WTC11 (cell line): ENCODE data around the gene LIG3. TPM values are rescaled to one million over a fixed set of nuclear protein-coding genes. Genes with fewer than 3 reads are reported as not detected.

Source experiments
- ATAC-seq: fragments of 200-7000 bp; cut with Tn5 transposase; 2 replicates; pipeline ENCODE4 v1.10.0; 2021; ENCODE audit warnings: mild to moderate bottlenecking, moderate library complexity
- CTCF ChIA-PET: fragments of 300-600 bp; sonication (Branson Sonifier 250); formaldehyde crosslinking; loops from one replicate; lab custom pipeline; 2021; ENCODE audit warnings: antibody characterized with exemption; lab: Charles Lee
- POLR2A ChIA-PET: fragments of 350-600 bp; sonication (Branson Sonifier 250); formaldehyde crosslinking; loops from one replicate; lab custom pipeline; 2021; ENCODE audit warnings: antibody characterized with exemption; lab: Charles Lee
- DNase-seq: peaks from one replicate; pipeline ENCODE4 v3.0.0; 2021; ENCODE audit warnings: low spot score
- H3K27ac Mint-ChIP-seq: 2 replicates; pipeline ENCODE4 v1.8.0; 2021; ENCODE audit warnings: mixed read lengths
- H3K27me3 Mint-ChIP-seq: 2 replicates; pipeline ENCODE4 v1.8.0; 2021; ENCODE audit warnings: low read depth, mild to moderate bottlenecking, moderate library complexity, mixed read lengths
- H3K36me3 Mint-ChIP-seq: 2 replicates; pipeline ENCODE4 v1.8.0; 2021; ENCODE audit warnings: mixed read lengths
- H3K4me1 Mint-ChIP-seq: 2 replicates; pipeline ENCODE4 v1.8.0; 2022; ENCODE audit warnings: mixed read lengths
- H3K4me3 Mint-ChIP-seq: 2 replicates; pipeline ENCODE4 v1.8.0; 2021; ENCODE audit warnings: mild to moderate bottlenecking, moderate library complexity, mixed read lengths
- H3K9me3 Mint-ChIP-seq: 2 replicates; pipeline ENCODE4 v1.8.0; 2021; ENCODE audit warnings: mixed read lengths
- ATF6 ChIP-seq: sonication (generic); formaldehyde crosslinking; IDR thresholded peaks from 2 replicates; pipeline ENCODE4 v1.8.1; 2023; ENCODE audit warnings: mild to moderate bottlenecking, missing genetic modification reagents
- CREB1 ChIP-seq: sonication (generic); formaldehyde crosslinking; IDR thresholded peaks from 2 replicates; pipeline ENCODE4 v1.8.0; 2023; ENCODE audit warnings: mild to moderate bottlenecking, missing genetic modification reagents
- CREM ChIP-seq: sonication (generic); formaldehyde crosslinking; IDR thresholded peaks from 2 replicates; pipeline ENCODE4 v1.8.1; 2022; ENCODE audit warnings: mild to moderate bottlenecking, missing genetic modification reagents, moderate library complexity
- E2F4 ChIP-seq: sonication (generic); formaldehyde crosslinking; IDR thresholded peaks from 2 replicates; pipeline ENCODE4 v1.8.1; 2022; ENCODE audit warnings: low read depth, mild to moderate bottlenecking, moderate library complexity, missing genetic modification reagents, borderline replicate concordance
- ELF4 ChIP-seq: sonication (generic); formaldehyde crosslinking; IDR thresholded peaks from 2 replicates; pipeline ENCODE4 v1.8.1; 2022; ENCODE audit warnings: low read depth, mild to moderate bottlenecking, moderate library complexity, missing genetic modification reagents
- FOXJ3 ChIP-seq: sonication (generic); formaldehyde crosslinking; IDR thresholded peaks from 2 replicates; pipeline ENCODE4 v1.9.0; 2021; ENCODE audit warnings: missing genetic modification reagents, mild to moderate bottlenecking, borderline replicate concordance
- FOXP1 ChIP-seq: sonication (generic); formaldehyde crosslinking; IDR thresholded peaks from 2 replicates; pipeline ENCODE4 v1.8.0; 2022; ENCODE audit warnings: missing genetic modification reagents, mild to moderate bottlenecking, moderate library complexity, borderline replicate concordance
- JUN ChIP-seq: sonication (generic); formaldehyde crosslinking; IDR thresholded peaks from 2 replicates; pipeline ENCODE4 v1.8.0; 2023; ENCODE audit warnings: mild to moderate bottlenecking, missing genetic modification reagents
- KAT7 ChIP-seq: sonication (generic); formaldehyde crosslinking; IDR thresholded peaks from 2 replicates; pipeline ENCODE4 v1.8.1; 2023; ENCODE audit warnings: missing genetic modification reagents, mild to moderate bottlenecking, borderline replicate concordance
- MYBL2 ChIP-seq: sonication (generic); formaldehyde crosslinking; IDR thresholded peaks from 2 replicates; pipeline ENCODE4 v1.8.1; 2023; ENCODE audit warnings: mild to moderate bottlenecking, moderate library complexity, missing genetic modification reagents
- PRDM15 ChIP-seq: sonication (generic); formaldehyde crosslinking; IDR thresholded peaks from 2 replicates; pipeline ENCODE4 v1.8.0; 2022; ENCODE audit warnings: missing genetic modification reagents
- PRRX2 ChIP-seq: fragments of 250-450 bp; sonication (Bioruptor Pico); IDR thresholded peaks from 2 replicates; pipeline ENCODE4 v1.8.0; 2021; ENCODE audit warnings: mild to moderate bottlenecking
- SMAD3 ChIP-seq: sonication (generic); formaldehyde crosslinking; IDR thresholded peaks from 2 replicates; pipeline ENCODE4 v1.8.0; 2022; ENCODE audit warnings: missing genetic modification reagents, mild to moderate bottlenecking, borderline replicate concordance
- SP1 ChIP-seq: sonication (generic); formaldehyde crosslinking; conservative IDR thresholded peaks from 2 replicates; pipeline ENCODE4 v1.8.1; 2022; ENCODE audit warnings: missing genetic modification reagents
- TEAD1 ChIP-seq: sonication (generic); formaldehyde crosslinking; IDR thresholded peaks from 2 replicates; pipeline ENCODE4 v1.8.0; 2022; ENCODE audit warnings: mild to moderate bottlenecking, missing genetic modification reagents
- ZNF138 ChIP-seq: sonication (generic); formaldehyde crosslinking; conservative IDR thresholded peaks from 2 replicates; pipeline ENCODE4 v1.8.1; 2022; ENCODE audit warnings: mild to moderate bottlenecking, moderate library complexity, missing genetic modification reagents
- ZNF219 ChIP-seq: sonication (generic); formaldehyde crosslinking; IDR thresholded peaks from 2 replicates; pipeline ENCODE4 v1.8.0; 2023; ENCODE audit warnings: missing genetic modification reagents, mild to moderate bottlenecking, borderline replicate concordance
- ZNF263 ChIP-seq: sonication (generic); formaldehyde crosslinking; IDR thresholded peaks from 2 replicates; pipeline ENCODE4 v1.8.1; 2022; ENCODE audit warnings: low read depth, mild to moderate bottlenecking, moderate library complexity, missing genetic modification reagents
- ZNF396 ChIP-seq: fragments of 250-450 bp; sonication (Bioruptor Pico); IDR thresholded peaks from 2 replicates; pipeline ENCODE4 v1.8.0; 2021; ENCODE audit warnings: mild to moderate bottlenecking, moderate library complexity, borderline replicate concordance
- ZNF423 ChIP-seq: fragments of 250-450 bp; sonication (Bioruptor Pico); IDR thresholded peaks from 2 replicates; pipeline ENCODE4 v2.1.2; 2022; ENCODE audit warnings: mild to moderate bottlenecking, moderate library complexity
- total RNA-seq: library from RNA; stranded (reverse); gene quantifications from 3 replicates; pipeline ENCODE4 v1.2.3, GENCODE V29; 2021
- TF ChIP-seq, protein P1 (sequence below): sonication (generic); formaldehyde crosslinking; IDR thresholded peaks from 2 replicates; pipeline ENCODE4 v1.8.0; 2022; ENCODE audit warnings: mild to moderate bottlenecking, missing genetic modification reagents
- TF ChIP-seq, protein P2 (sequence below): sonication (generic); formaldehyde crosslinking; IDR thresholded peaks from 2 replicates; pipeline ENCODE4 v1.8.0; 2023; ENCODE audit warnings: missing genetic modification reagents
- TF ChIP-seq, protein P3 (sequence below): sonication (generic); formaldehyde crosslinking; IDR thresholded peaks from 2 replicates; pipeline ENCODE4 v1.8.0; 2022; ENCODE audit warnings: mild to moderate bottlenecking, missing genetic modification reagents
- TF ChIP-seq, protein P4 (sequence below): sonication (generic); formaldehyde crosslinking; IDR thresholded peaks from 2 replicates; pipeline ENCODE4 v1.8.0; 2023; ENCODE audit warnings: mild to moderate bottlenecking, missing genetic modification reagents

LIG3 gene
- total RNA-seq, 1 experiment from 2014 or later = 92.3 TPM

DNA sequence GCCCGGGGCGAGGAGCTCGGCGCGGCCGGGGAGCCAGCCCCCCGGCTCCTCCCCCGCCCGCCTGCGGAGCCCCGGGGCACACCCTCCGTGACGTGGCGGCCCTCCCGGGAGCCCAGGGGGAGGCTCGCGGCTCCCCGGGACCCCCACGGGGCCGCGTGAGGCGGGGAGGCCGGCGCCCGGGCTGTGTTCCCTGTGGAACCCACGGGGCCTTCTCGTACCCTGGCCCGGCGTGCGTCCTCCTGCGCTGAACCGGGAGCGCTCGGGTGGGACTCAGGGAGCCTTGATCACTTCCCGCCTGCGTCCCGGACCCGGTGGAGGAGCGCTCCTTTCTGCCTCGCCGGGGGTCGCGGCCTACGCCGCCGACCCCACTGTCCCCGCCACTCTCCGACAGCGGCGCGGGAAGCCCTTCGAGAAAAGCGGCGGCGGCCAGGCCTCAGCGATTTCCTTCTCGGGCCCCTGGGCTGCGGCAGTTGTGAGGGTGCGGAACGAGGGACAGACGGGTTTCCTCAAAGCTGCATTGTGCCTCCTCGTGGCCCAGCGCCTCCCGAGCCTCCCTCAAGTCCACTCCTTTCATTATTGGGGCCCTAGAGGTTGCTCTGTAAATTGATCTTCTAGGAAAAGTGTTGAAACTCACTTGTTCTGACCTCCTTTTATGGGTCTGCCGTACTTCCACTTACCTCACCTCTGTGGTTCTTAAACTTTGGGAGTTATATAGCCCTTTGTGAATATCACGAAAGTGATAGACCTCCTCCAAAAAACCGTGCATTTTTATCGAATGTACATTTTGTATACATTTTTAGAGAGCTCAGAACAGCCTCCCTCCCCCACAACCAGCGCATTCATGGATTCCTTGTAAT is 597 bp downstream of the LIG3 start:
- no peaks in the 10 kb centered on the region for H3K9me3 Mint-ChIP-seq
- ATAC-seq (peak; percentile 77), DNase-seq (peak; percentile 59)
- H3K27me3 Mint-ChIP-seq = no peaks in the 10 kb centered on the region
- peak overlapping the region; percentile 80 for H3K27ac Mint-ChIP-seq
- peaks cover 26% of the 10 kb centered on the region for H3K4me1 Mint-ChIP-seq
- POLR2A ChIA-PET = interaction anchor here (0.6 to 1.2 kb wide), 3 partner anchors 19 to 454 kb away, joined by 3 to 4 read pairs (median 3); partner anchors contain the start of genes CCT6B and ZNF830
- H3K4me3 Mint-ChIP-seq = peak overlapping the region; percentile 92
- H3K36me3 Mint-ChIP-seq = peaks cover 28% of the 10 kb centered on the region
- CTCF ChIA-PET = interaction anchor here (0.9 to 1.9 kb wide), 4 partner anchors 102 to 438 kb away, joined by 3 to 8 read pairs (median 4); partner anchors contain the start of gene RAD51D
- TF ChIP-seq E2F4 (CRISPR knock-in tag) (no peak; the same call in 1 of the 2 replicates), ELF4 (CRISPR knock-in tag) (no peak; the same call in 1 of the 2 replicates), ZNF219 (no peak), MYBL2 (CRISPR knock-in tag) (0 out of 2 replicates have a peak, but pooled peaks have one; percentile 17), CREB1 (CRISPR knock-in tag) (no peak), ZNF423 (peak; percentile 90), ZNF263 (CRISPR knock-in tag) (no peak), TEAD1 (no peak), PRDM15 (peak; percentile 78), FOXP1 (CRISPR knock-in tag) (0 out of 2 replicates have a peak, but pooled peaks have one; percentile 12), CREM (0 out of 2 replicates have a peak, but pooled peaks have one; percentile 61), PRRX2 (CRISPR knock-in tag) (no peak), ZNF138 (CRISPR knock-in tag) (no peak), ATF6 (no peak), ZNF396 (no peak), FOXJ3 (no peak), SP1 (peak; percentile 3; the same call in 1 of the 2 replicates), KAT7 (CRISPR knock-in tag) (no peak), SMAD3 (CRISPR knock-in tag) (no peak), JUN (no peak)
- TF ChIP-seq, protein P1, sequence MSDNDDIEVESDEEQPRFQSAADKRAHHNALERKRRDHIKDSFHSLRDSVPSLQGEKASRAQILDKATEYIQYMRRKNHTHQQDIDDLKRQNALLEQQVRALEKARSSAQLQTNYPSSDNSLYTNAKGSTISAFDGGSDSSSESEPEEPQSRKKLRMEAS (CRISPR knock-in tag) = no peak
- TF ChIP-seq, protein P2, sequence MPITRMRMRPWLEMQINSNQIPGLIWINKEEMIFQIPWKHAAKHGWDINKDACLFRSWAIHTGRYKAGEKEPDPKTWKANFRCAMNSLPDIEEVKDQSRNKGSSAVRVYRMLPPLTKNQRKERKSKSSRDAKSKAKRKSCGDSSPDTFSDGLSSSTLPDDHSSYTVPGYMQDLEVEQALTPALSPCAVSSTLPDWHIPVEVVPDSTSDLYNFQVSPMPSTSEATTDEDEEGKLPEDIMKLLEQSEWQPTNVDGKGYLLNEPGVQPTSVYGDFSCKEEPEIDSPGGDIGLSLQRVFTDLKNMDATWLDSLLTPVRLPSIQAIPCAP (CRISPR knock-in tag) = peak; percentile 62; the same call in 1 of the 2 replicates
- TF ChIP-seq, protein P3, sequence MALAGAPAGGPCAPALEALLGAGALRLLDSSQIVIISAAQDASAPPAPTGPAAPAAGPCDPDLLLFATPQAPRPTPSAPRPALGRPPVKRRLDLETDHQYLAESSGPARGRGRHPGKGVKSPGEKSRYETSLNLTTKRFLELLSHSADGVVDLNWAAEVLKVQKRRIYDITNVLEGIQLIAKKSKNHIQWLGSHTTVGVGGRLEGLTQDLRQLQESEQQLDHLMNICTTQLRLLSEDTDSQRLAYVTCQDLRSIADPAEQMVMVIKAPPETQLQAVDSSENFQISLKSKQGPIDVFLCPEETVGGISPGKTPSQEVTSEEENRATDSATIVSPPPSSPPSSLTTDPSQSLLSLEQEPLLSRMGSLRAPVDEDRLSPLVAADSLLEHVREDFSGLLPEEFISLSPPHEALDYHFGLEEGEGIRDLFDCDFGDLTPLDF (CRISPR knock-in tag) = no peak
- TF ChIP-seq, protein P4, sequence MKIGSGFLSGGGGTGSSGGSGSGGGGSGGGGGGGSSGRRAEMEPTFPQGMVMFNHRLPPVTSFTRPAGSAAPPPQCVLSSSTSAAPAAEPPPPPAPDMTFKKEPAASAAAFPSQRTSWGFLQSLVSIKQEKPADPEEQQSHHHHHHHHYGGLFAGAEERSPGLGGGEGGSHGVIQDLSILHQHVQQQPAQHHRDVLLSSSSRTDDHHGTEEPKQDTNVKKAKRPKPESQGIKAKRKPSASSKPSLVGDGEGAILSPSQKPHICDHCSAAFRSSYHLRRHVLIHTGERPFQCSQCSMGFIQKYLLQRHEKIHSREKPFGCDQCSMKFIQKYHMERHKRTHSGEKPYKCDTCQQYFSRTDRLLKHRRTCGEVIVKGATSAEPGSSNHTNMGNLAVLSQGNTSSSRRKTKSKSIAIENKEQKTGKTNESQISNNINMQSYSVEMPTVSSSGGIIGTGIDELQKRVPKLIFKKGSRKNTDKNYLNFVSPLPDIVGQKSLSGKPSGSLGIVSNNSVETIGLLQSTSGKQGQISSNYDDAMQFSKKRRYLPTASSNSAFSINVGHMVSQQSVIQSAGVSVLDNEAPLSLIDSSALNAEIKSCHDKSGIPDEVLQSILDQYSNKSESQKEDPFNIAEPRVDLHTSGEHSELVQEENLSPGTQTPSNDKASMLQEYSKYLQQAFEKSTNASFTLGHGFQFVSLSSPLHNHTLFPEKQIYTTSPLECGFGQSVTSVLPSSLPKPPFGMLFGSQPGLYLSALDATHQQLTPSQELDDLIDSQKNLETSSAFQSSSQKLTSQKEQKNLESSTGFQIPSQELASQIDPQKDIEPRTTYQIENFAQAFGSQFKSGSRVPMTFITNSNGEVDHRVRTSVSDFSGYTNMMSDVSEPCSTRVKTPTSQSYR (CRISPR knock-in tag) = no peak
